Measurements from ENCODE around the gene RELL2.
A peak's percentile ranks its signal among the peaks of the same experiment; 100 is the strongest.

RELL2 gene

GRCh38 chr5:141636106-141636412, 738 bp upstream of the RELL2 start:
- no peak for TF ChIP-seq CTCF (conservative IDR thresholded peaks at IDR 0.05)
- H3K27ac ChIP-seq, result peak overlapping the region; percentile 93

- H3K27ac ChIP-seq, result peak overlapping the region; percentile 93
- no peak for TF ChIP-seq CTCF (conservative IDR thresholded peaks at IDR 0.05)
Observed at GRCh38 chr5:141637123-141637766, 448 bp downstream of the RELL2 start.

GRCh38 chr5:141637767-141638419, 1.1 kb downstream of the RELL2 start:
- peak; percentile 64 for TF ChIP-seq CTCF (conservative IDR thresholded peaks at IDR 0.05)
- peak overlapping the region; percentile 93 for H3K27ac ChIP-seq

GRCh38 chr5:141638771-141639170, 2.0 kb downstream of the RELL2 start:
- TF ChIP-seq CTCF (conservative IDR thresholded peaks at IDR 0.05), result no peak
- peak overlapping the region; percentile 93 for H3K27ac ChIP-seq

GRCh38 chr5:141639357-141640050, 2.7 kb downstream of the RELL2 start:
- no peak for TF ChIP-seq CTCF (conservative IDR thresholded peaks at IDR 0.05)
- H3K27ac ChIP-seq, result no peak overlapping the region

GRCh38 chr5:141640051-141640415, 3.2 kb downstream of the RELL2 start:
- no peak for TF ChIP-seq CTCF (conservative IDR thresholded peaks at IDR 0.05)
- no peak overlapping the region for H3K27ac ChIP-seq

GRCh38 chr5:141640698-141641097, 3.9 kb downstream of the RELL2 start:
- TF ChIP-seq CTCF (conservative IDR thresholded peaks at IDR 0.05), result no peak
- no peak overlapping the region for H3K27ac ChIP-seq
